Testis (tissue), 3 donors: ENCODE measurements around the gene RPS15. TPM values are rescaled to one million over a fixed set of nuclear protein-coding genes. Genes with fewer than 3 reads are reported as not detected.
"Not testable (repeated sequence)": the region's sequence is repeated elsewhere in the genome, so short reads cannot be mapped to it uniquely, and the experiment has no call there.

ENCODE experiments used
- DNase-seq: peaks from one replicate; pipeline ENCODE4 v3.0.0-alpha.2; 2019
- H3K27ac ChIP-seq, 2 donors: fragments of 200-600 bp; sonication (generic); one replicate each; pipeline ENCODE4 v1.5.1; 2019
- H3K27me3 ChIP-seq: fragments of 200-600 bp; sonication (generic); one replicate; pipeline ENCODE4 v1.5.1; 2019
- H3K36me3 ChIP-seq: fragments of 200-600 bp; sonication (generic); one replicate; pipeline ENCODE4 v1.5.1; 2017; ENCODE audit warnings: low read depth; ENCODE audit errors: missing control alignments
- H3K4me1 ChIP-seq: fragments of 200-600 bp; sonication (generic); one replicate; pipeline ENCODE4 v1.5.1; 2019
- H3K4me3 ChIP-seq, 2 donors: fragments of 200-600 bp; sonication (generic); one replicate each; pipeline ENCODE4 v1.5.1; 2017 to 2019
- H3K9me3 ChIP-seq: fragments of 200-600 bp; sonication (generic); one replicate; pipeline ENCODE4 v1.5.1; 2017
- CTCF ChIP-seq, 3 experiments: fragments of 450-650 bp in 2 of 3; fragments of 200-600 bp in 1 of 3; sonication (generic) in 1 of 3; IDR thresholded peaks; one replicate each; pipeline ENCODE4 v1.5.1; 2016 to 2019; ENCODE audit warnings: antibody characterized with exemption in 3 of 3, mild to moderate bottlenecking in 2 of 3, moderate library complexity in 1 of 3
- POLR2A ChIP-seq: fragments of 450-650 bp; IDR thresholded peaks from one replicate; pipeline ENCODE4 v1.6.1; 2017; ENCODE audit warnings: antibody characterized with exemption, mild to moderate bottlenecking, moderate library complexity
- WGBS, 2 donors: methylation state at CpG; one replicate each; pipeline ENCODE4 v1.1.5; 2018; 5-methylcytosine and 5-hydroxymethylcytosine counted together
- intact Hi-C: fragments of 100-400 bp; cut with DNase I; formaldehyde crosslinking; loops from one replicate; pipeline ENCODE4 v1.15.1; 2023; ENCODE audit warnings: low total_unique reads
- polyA plus RNA-seq: library from polyadenylated mRNA; stranded (reverse); fragments of 350-450 nt; fragmentation: Illumina TruSeq; extraction: RNeasy Lipid Tissue Mini Kit (QIAGEN cat#74804); gene quantifications from one replicate; pipeline ENCODE4 v1.2.3, GENCODE V29; 2014; ENCODE audit warnings: low read depth, low replicate concordance; ENCODE audit not compliant: insufficient read depth
- total RNA-seq, 2 donors: library from RNA; depleted of rRNA; stranded (reverse); fragments of >200 nt; gene quantifications; one replicate each; pipeline ENCODE4 v1.2.3, GENCODE V29; 2016

Gene RPS15
- total and polyA plus RNA-seq, 3 donors from 2014 or later: 768 to 1,750 (median 1,248) TPM

- peak overlapping the region in 1 of 2 donors; percentile 82 for H3K27ac ChIP-seq
- H3K27me3 ChIP-seq: no peaks in the 10 kb centered on the region
- 72 to 82% methylated on average over 12 to 21 of the region's 21 CpGs for WGBS, 2 donors
- no peak for TF ChIP-seq CTCF (IDR thresholded peaks at IDR 0.05)
- TF ChIP-seq POLR2A: no peak
- H3K36me3 ChIP-seq: no peaks in the 10 kb centered on the region
- peaks cover 57% of the 10 kb centered on the region for H3K4me1 ChIP-seq
- H3K9me3 ChIP-seq: no peaks in the 10 kb centered on the region
- DNase-seq: no peak
- intact Hi-C loops: no loop called here
- H3K4me3 ChIP-seq: no peak overlapping the region
These were observed 21.1 kb upstream of the RPS15 start for GRCh38 chr19:1417145-1417544.

- H3K4me3 ChIP-seq: no peak overlapping the region
- peaks cover 54% of the 10 kb centered on the region for H3K4me1 ChIP-seq
- H3K27me3 ChIP-seq: no peaks in the 10 kb centered on the region
- peak overlapping the region; percentile 41 to 59 for H3K27ac ChIP-seq
- peak; percentile 71 for DNase-seq
- no peaks in the 10 kb centered on the region for H3K9me3 ChIP-seq
- H3K36me3 ChIP-seq: no peaks in the 10 kb centered on the region
- intact Hi-C loops: no loop called here
- no peak for TF ChIP-seq POLR2A
- no peak for TF ChIP-seq CTCF (IDR thresholded peaks at IDR 0.05)
- WGBS, 2 donors: 54 to 72% methylated on average over 28 to 30 of the region's 30 CpGs
These were observed 20.3 kb upstream of the RPS15 start for GRCh38 chr19:1417681-1418495.

- WGBS, 2 donors: 66 to 84% methylated on average over 13 of the region's 13 CpGs
- no peak for DNase-seq
- no peak for TF ChIP-seq POLR2A
- no peak for TF ChIP-seq CTCF (IDR thresholded peaks at IDR 0.05)
- H3K4me1 ChIP-seq: peaks cover 49% of the 10 kb centered on the region
- H3K36me3 ChIP-seq: no peaks in the 10 kb centered on the region
- peak overlapping the region; percentile 41 to 59 for H3K27ac ChIP-seq
- no peaks in the 10 kb centered on the region for H3K27me3 ChIP-seq
- no peak overlapping the region for H3K4me3 ChIP-seq
- intact Hi-C loops: no loop called here
- H3K9me3 ChIP-seq: no peaks in the 10 kb centered on the region
These were observed 19.8 kb upstream of the RPS15 start for GRCh38 chr19:1418496-1418775.

- intact Hi-C loops: no loop called here
- Histone ChIP-seq H3K27me3 (no peaks in the 10 kb centered on the region), H3K9me3 (no peaks in the 10 kb centered on the region), H3K27ac (no peak overlapping the region), H3K36me3 (no peaks in the 10 kb centered on the region), H3K4me3 (no peak overlapping the region), H3K4me1 (peaks cover 48% of the 10 kb centered on the region)
- TF ChIP-seq CTCF (IDR thresholded peaks at IDR 0.05): no peak
- no peak for TF ChIP-seq POLR2A
- DNase-seq: no peak
- 85 to 87% methylated on average over 21 of the region's 21 CpGs for WGBS, 2 donors
These were observed 19.1 kb upstream of the RPS15 start for GRCh38 chr19:1418951-1419738.

GRCh38 chr19:1420085-1420484 lies 18.1 kb upstream of the RPS15 start:
- H3K27ac ChIP-seq, DNase-seq, intact Hi-C loops, H3K36me3 ChIP-seq, H3K9me3 ChIP-seq, H3K4me3 ChIP-seq, H3K27me3 ChIP-seq: not testable (repeated sequence)
- 93 to 95% methylated on average over 9 to 28 of the region's 43 CpGs for WGBS, 2 donors
- peaks cover 41% of the 10 kb centered on the region for H3K4me1 ChIP-seq
